K562 (cell line): ENCODE results near the gene ADAT3. TPM values are rescaled to one million over a fixed set of nuclear protein-coding genes. Genes with fewer than 3 reads are reported as not detected.
A peak's percentile ranks its signal among the peaks of the same experiment; 100 is the strongest.

Source experiments
- ATAC-seq: fragments of 200-7000 bp; cut with Tn5 transposase; 3 replicates; pipeline ENCODE4 v1.9.1; 2020; ENCODE audit warnings: moderate library complexity
- BruUV-seq: library from RNA; stranded (reverse); fragments of 400-500 nt; replicated peaks from 2 replicates; lab custom pipeline; 2021; lab: Mats Ljungman, UMichigan
- CTCF ChIA-PET: fragments of 300-600 bp; formaldehyde crosslinking; extraction: SDS; loops from one replicate; lab custom pipeline; 2021; ENCODE audit warnings: low intra/inter-chr PET ratio; lab: Yijun Ruan, JAX
- POLR2A ChIA-PET: fragments of 300-600, 350-650 bp; sonication (Branson Sonifier 250); formaldehyde crosslinking; extraction: SDS; loops from one replicate; lab custom pipeline; 2021; ENCODE audit warnings: antibody characterized with exemption, inconsistent platforms; lab: Yijun Ruan, JAX
- DNase-seq, 4 experiments: peaks; one replicate each; pipeline versions ENCODE4 v3.0.0 to v3.0.0-alpha.2; 2011 to 2018; ENCODE audit warnings: low spot score in 3 of 4, mixed read lengths in 3 of 4; ENCODE audit errors: extremely low read depth in 1 of 4
- FAIRE-seq: peaks from 2 replicates; lab custom pipeline; 2011; peaks lifted over from hg19 to GRCh38; lab: Jason Lieb, UNC
- H2AFZ ChIP-seq: 2 replicates; pipeline ENCODE4 v1.6.0; 2011; ENCODE audit warnings: low read depth, low read length, control low read depth, inconsistent platforms
- H3K27ac ChIP-seq: fragments of 200-600 bp; 3 replicates; pipeline ENCODE4 v1.8.0; 2011; ENCODE audit warnings: low read depth, mild to moderate bottlenecking, control low read depth, inconsistent platforms, low read length, moderate library complexity, mixed read lengths; ENCODE audit errors: extremely low read depth
- H3K27me3 ChIP-seq, 2 experiments: fragments of 300-600 bp in 1 of 2; 2 replicates in 1 of 2; 3 replicates in 1 of 2; pipeline versions ENCODE4 v1.6.0 to v1.8.0; 2011; ENCODE audit warnings: inconsistent platforms in 2 of 2, low read length in 2 of 2, mild to moderate bottlenecking in 1 of 2, mixed read lengths in 1 of 2, moderate library complexity in 1 of 2; ENCODE audit not compliant: control insufficient read depth in 2 of 2, insufficient read depth in 2 of 2
- H3K36me3 ChIP-seq: fragments of 300-600 bp; 3 replicates; pipeline ENCODE4 v1.8.0; 2011; ENCODE audit warnings: mild to moderate bottlenecking, low read length, inconsistent platforms; ENCODE audit not compliant: control insufficient read depth, insufficient read depth
- H3K4me1 ChIP-seq, 2 experiments: fragments of 200-600 bp in 1 of 2; replicated peaks in 1 of 2; 2 replicates in 1 of 2; 3 replicates in 1 of 2; pipeline versions ENCODE4 v1.5.1 to v1.8.0; 2011; ENCODE audit warnings: inconsistent platforms in 2 of 2, low read length in 2 of 2, mild to moderate bottlenecking in 1 of 2, mixed read lengths in 1 of 2, moderate library complexity in 1 of 2; ENCODE audit not compliant: control insufficient read depth in 2 of 2, insufficient read depth in 2 of 2
- H3K4me2 ChIP-seq: 2 replicates; pipeline ENCODE4 v1.6.1; 2011; ENCODE audit warnings: low read length, control low read depth, inconsistent platforms, mixed read lengths; ENCODE audit not compliant: insufficient read depth
- H3K4me3 ChIP-seq: fragments of 200-600 bp; sonication (generic), shearing (Covaris generic); 2 replicates; pipeline ENCODE4 v1.5.1; 2016; ENCODE audit warnings: control low read depth, inconsistent platforms
- H3K79me2 ChIP-seq: fragments of 200-600 bp; 3 replicates; pipeline ENCODE4 v1.8.0; 2011; ENCODE audit warnings: low read length, inconsistent platforms; ENCODE audit not compliant: control insufficient read depth, insufficient read depth
- H3K9ac ChIP-seq, 2 experiments: 2 replicates each; pipeline versions ENCODE4 v1.6.0 to v1.6.1; 2011; ENCODE audit warnings: low read depth in 2 of 2, low read length in 2 of 2, control low read depth in 1 of 2, inconsistent platforms in 1 of 2, mild to moderate bottlenecking in 1 of 2, mixed read lengths in 1 of 2; ENCODE audit not compliant: insufficient read depth in 1 of 2
- H3K9me1 ChIP-seq: one replicate; pipeline ENCODE4 v1.6.0; 2011; ENCODE audit warnings: inconsistent platforms, mild to moderate bottlenecking, low read length, moderate library complexity; ENCODE audit not compliant: control insufficient read depth, insufficient read depth
- H3K9me3 ChIP-seq: replicated peaks from 2 replicates; pipeline ENCODE4 v1.5.1; 2011; ENCODE audit warnings: low read depth, low read length, inconsistent platforms; ENCODE audit not compliant: control insufficient read depth, insufficient read depth
- H4K20me1 ChIP-seq: replicated peaks from 2 replicates; pipeline ENCODE4 v1.6.1; 2011; ENCODE audit warnings: low read length, inconsistent platforms, mixed read lengths; ENCODE audit not compliant: control insufficient read depth, insufficient read depth
- BCOR ChIP-seq: fragments of 450-650 bp; IDR thresholded peaks from 2 replicates; pipeline ENCODE4 v1.6.1; 2016
- CSDE1 ChIP-seq, 2 experiments: fragments of 450-650 bp; IDR thresholded peaks; 2 replicates each; pipeline ENCODE4 v1.6.1; 2016; ENCODE audit warnings: mild to moderate bottlenecking in 1 of 2
- ETS2 ChIP-seq: IDR thresholded peaks from 2 replicates; pipeline ENCODE4 v1.6.1; 2016; ENCODE audit warnings: borderline replicate concordance, missing genetic modification characterization, mild to moderate bottlenecking, moderate library complexity, missing compliant biosample characterization; ENCODE audit not compliant: poor library complexity, severe bottlenecking
- PRMT5 ChIP-seq: sonication (generic); formaldehyde crosslinking; IDR thresholded peaks from 2 replicates; pipeline ENCODE4 v1.5.0; 2020; ENCODE audit warnings: missing genetic modification reagents
- TCF7L2 ChIP-seq: fragments of 150-350 bp; IDR thresholded peaks from 2 replicates; pipeline ENCODE4 v1.6.1; 2016; ENCODE audit warnings: low read depth, mild to moderate bottlenecking, low read length, moderate library complexity
- ZNF778 ChIP-seq: fragments of 450-650 bp; formaldehyde crosslinking; IDR thresholded peaks from 2 replicates; pipeline ENCODE4 v1.4.0; 2020; ENCODE audit warnings: mild to moderate bottlenecking, moderate library complexity
- WGBS: fragments of 100-300 bp; shearing (Covaris generic); methylation state at CpG from one replicate; pipeline ENCODE4 v1.1.6; 2016; ENCODE audit warnings: low coverage, mixed read lengths; ENCODE audit not compliant: insufficient coverage; ENCODE audit errors: missing lambda C conversion rate; 5-methylcytosine and 5-hydroxymethylcytosine counted together
- in situ Hi-C: fragments of 300-500 bp; cut with MboI; formaldehyde crosslinking; loops from 4 replicates; pipeline ENCODE4 v1.15.0; 2018; ENCODE audit warnings: inconsistent platforms, mixed read lengths
- intact Hi-C: fragments of 100-400 bp; cut with micrococcal nuclease; formaldehyde crosslinking; loops from 2 replicates; pipeline ENCODE4 v1.14.2; 2022
- polyA plus RNA-seq, 8 experiments: library from polyadenylated mRNA; depleted of rRNA in 4 of 8; stranded (reverse) in 5 of 8; unstranded in 3 of 8; fragments of >200 nt; fragmentation: Nextera tagmentation in 2 of 8; fragmentation: Illumina TruSeq in 1 of 8; extraction: Ambion mirVana in 2 of 8; extraction: Trizol in 1 of 8; gene quantifications; 2 replicates each; pipeline versions ENCODE4 v1.2.1 to v1.2.3, GENCODE V29; 2011 to 2014; ENCODE audit warnings: inconsistent platforms in 1 of 8, missing spikeins in 1 of 8
- total RNA-seq, 7 experiments: library from RNA; depleted of rRNA in 6 of 7; stranded (reverse); fragments of >200 nt in 6 of 7; fragmentation: Illumina TruSeq in 2 of 7; extraction: Trizol in 2 of 7; gene quantifications; 2 replicates each; pipeline versions ENCODE4 v1.2.1 to v1.2.3, GENCODE V29; 2011 to 2021; ENCODE audit warnings: low replicate concordance in 1 of 7
- TF ChIP-seq, protein P1 (sequence below): fragments of 450-650 bp; IDR thresholded peaks from 2 replicates; pipeline ENCODE4 v1.6.1; 2018; ENCODE audit not compliant: partially characterized antibody
- TF ChIP-seq, protein P2 (sequence below): sonication (generic); formaldehyde crosslinking; IDR thresholded peaks from 2 replicates; pipeline ENCODE4 v1.8.1; 2023; ENCODE audit warnings: mild to moderate bottlenecking, missing genetic modification reagents, moderate library complexity
- TF ChIP-seq, protein P3 (sequence below): sonication (generic); formaldehyde crosslinking; IDR thresholded peaks from 2 replicates; pipeline ENCODE4 v1.9.0; 2022; ENCODE audit warnings: mild to moderate bottlenecking, missing genetic modification reagents
- TF ChIP-seq, protein P4 (sequence below): fragments of 250-450 bp; sonication (Bioruptor Pico); IDR thresholded peaks from 2 replicates; pipeline ENCODE4 v1.8.0; 2021; ENCODE audit warnings: borderline replicate concordance, mild to moderate bottlenecking, moderate library complexity; ENCODE audit not compliant: poor library complexity, severe bottlenecking

Gene ADAT3
- total and polyA plus RNA-seq, 9 of the 15 experiments (the other 6 are each of a cell fraction or from before 2014, with no cell fraction given) = 0.67 to 15.6 (median 7.8) TPM; not detected in 4

- TF ChIP-seq, protein P1, sequence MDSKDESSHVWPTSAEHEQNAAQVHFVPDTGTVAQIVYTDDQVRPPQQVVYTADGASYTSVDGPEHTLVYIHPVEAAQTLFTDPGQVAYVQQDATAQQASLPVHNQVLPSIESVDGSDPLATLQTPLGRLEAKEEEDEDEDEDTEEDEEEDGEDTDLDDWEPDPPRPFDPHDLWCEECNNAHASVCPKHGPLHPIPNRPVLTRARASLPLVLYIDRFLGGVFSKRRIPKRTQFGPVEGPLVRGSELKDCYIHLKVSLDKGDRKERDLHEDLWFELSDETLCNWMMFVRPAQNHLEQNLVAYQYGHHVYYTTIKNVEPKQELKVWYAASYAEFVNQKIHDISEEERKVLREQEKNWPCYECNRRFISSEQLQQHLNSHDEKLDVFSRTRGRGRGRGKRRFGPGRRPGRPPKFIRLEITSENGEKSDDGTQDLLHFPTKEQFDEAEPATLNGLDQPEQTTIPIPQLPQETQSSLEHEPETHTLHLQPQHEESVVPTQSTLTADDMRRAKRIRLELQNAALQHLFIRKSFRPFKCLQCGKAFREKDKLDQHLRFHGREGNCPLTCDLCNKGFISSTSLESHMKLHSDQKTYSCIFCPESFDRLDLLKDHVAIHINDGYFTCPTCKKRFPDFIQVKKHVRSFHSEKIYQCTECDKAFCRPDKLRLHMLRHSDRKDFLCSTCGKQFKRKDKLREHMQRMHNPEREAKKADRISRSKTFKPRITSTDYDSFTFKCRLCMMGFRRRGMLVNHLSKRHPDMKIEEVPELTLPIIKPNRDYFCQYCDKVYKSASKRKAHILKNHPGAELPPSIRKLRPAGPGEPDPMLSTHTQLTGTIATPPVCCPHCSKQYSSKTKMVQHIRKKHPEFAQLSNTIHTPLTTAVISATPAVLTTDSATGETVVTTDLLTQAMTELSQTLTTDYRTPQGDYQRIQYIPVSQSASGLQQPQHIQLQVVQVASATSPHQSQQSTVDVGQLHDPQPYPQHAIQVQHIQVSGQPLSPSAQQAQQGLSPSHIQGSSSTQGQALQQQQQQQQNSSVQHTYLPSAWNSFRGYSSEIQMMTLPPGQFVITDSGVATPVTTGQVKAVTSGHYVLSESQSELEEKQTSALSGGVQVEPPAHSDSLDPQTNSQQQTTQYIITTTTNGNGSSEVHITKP = no peak
- TF ChIP-seq, protein P2, sequence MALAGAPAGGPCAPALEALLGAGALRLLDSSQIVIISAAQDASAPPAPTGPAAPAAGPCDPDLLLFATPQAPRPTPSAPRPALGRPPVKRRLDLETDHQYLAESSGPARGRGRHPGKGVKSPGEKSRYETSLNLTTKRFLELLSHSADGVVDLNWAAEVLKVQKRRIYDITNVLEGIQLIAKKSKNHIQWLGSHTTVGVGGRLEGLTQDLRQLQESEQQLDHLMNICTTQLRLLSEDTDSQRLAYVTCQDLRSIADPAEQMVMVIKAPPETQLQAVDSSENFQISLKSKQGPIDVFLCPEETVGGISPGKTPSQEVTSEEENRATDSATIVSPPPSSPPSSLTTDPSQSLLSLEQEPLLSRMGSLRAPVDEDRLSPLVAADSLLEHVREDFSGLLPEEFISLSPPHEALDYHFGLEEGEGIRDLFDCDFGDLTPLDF (CRISPR knock-in tag) = no peak
- no peak for TF ChIP-seq CSDE1 (IDR thresholded peaks at IDR 0.05)
- TF ChIP-seq PRMT5 (CRISPR knock-in tag) = no peak
- no peak for TF ChIP-seq ETS2
Measured at GRCh38 chr19:1888385-1888784, 16.8 kb upstream of the ADAT3 start (continued).

GRCh38 chr19:1889907-1890306 lies 15.3 kb upstream of the ADAT3 start:
- no peak for TF ChIP-seq TCF7L2
- peak; percentile 53; the same call in 1 of the 2 replicates for TF ChIP-seq BCOR
- TF ChIP-seq, protein P3, sequence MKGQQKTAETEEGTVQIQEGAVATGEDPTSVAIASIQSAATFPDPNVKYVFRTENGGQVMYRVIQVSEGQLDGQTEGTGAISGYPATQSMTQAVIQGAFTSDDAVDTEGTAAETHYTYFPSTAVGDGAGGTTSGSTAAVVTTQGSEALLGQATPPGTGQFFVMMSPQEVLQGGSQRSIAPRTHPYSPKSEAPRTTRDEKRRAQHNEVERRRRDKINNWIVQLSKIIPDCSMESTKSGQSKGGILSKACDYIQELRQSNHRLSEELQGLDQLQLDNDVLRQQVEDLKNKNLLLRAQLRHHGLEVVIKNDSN (CRISPR knock-in tag) = no peak
- TF ChIP-seq, protein P4, sequence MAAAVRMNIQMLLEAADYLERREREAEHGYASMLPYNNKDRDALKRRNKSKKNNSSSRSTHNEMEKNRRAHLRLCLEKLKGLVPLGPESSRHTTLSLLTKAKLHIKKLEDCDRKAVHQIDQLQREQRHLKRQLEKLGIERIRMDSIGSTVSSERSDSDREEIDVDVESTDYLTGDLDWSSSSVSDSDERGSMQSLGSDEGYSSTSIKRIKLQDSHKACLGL (CRISPR knock-in tag) = no peak
- no peak for TF ChIP-seq ZNF778 (CRISPR knock-in tag)
- TF ChIP-seq, all 486 proteins: peak for 1
- H3K9me3 ChIP-seq = no peaks in the 10 kb centered on the region
- peaks cover 2% of the 10 kb centered on the region for H3K79me2 ChIP-seq
- no peaks in the 10 kb centered on the region for H3K9me1 ChIP-seq
- POLR2A ChIA-PET = no interaction called here
- DNase-seq (peak in 2 of 4 experiments; percentile 4), ATAC-seq (no peak), FAIRE-seq (no peak)
- 100% methylated on average over 1 of the region's 1 CpG for WGBS
- intact Hi-C loops (no loop called here), in situ Hi-C loops (no loop called here)
- no TSS peak for BruUV-seq
- CTCF ChIA-PET = no interaction called here
- no peak overlapping the region for H3K4me3 ChIP-seq
- no peak overlapping the region for H3K27ac ChIP-seq
- no peaks in the 10 kb centered on the region for H3K27me3 ChIP-seq
- H3K4me1 ChIP-seq = peaks cover 9 to 35% of the 10 kb centered on the region in 2 experiments; a peak in 4 of 5 replicates
- H3K9ac ChIP-seq = no peak overlapping the region
- H3K4me2 ChIP-seq = no peak overlapping the region
- H2AFZ ChIP-seq = peak overlapping the region; percentile 38; the same call in 1 of the 2 replicates
- peaks cover under 1% of the 10 kb centered on the region; the same call in 1 of the 2 replicates for H4K20me1 ChIP-seq
- H3K36me3 ChIP-seq = no peaks in the 10 kb centered on the region
